ENCODE measurements around the gene ZC3H8.
"Not testable (repeated sequence)": the region's sequence is repeated elsewhere in the genome, so short reads cannot be mapped to it uniquely, and the experiment has no call there.

Gene ZC3H8

GRCh38 chr2:112259509-112260294 lies 4.9 kb upstream of the ZC3H8 start:
- DNase-seq: peak; percentile 73

- DNase-seq: peak; percentile 18
Observed at GRCh38 chr2:112257575-112257974, 2.7 kb upstream of the ZC3H8 start.

- DNase-seq: no peak
Observed at GRCh38 chr2:112256654-112257053, 1.8 kb upstream of the ZC3H8 start.

- no peak for DNase-seq
Observed at GRCh38 chr2:112255875-112256274, 1.0 kb upstream of the ZC3H8 start.

GRCh38 chr2:112253261-112253815 lies 1.5 kb downstream of the ZC3H8 start:
- DNase-seq: no peak

GRCh38 chr2:112251271-112251670 lies 3.6 kb downstream of the ZC3H8 start:
- DNase-seq: no peak

- no peak for DNase-seq
Observed at GRCh38 chr2:112244854-112245253, 10.0 kb downstream of the ZC3H8 start.

- no peak for DNase-seq
Observed at GRCh38 chr2:112243233-112243632, 11.6 kb downstream of the ZC3H8 start.

- DNase-seq: no peak
Observed at GRCh38 chr2:112242384-112242783, 12.5 kb downstream of the ZC3H8 start.

GRCh38 chr2:112239862-112240261 lies 15.0 kb downstream of the ZC3H8 start:
- DNase-seq: no peak

- no peak for DNase-seq
Observed at GRCh38 chr2:112230371-112230770, 24.5 kb downstream of the ZC3H8 start.

GRCh38 chr2:112229348-112229747 lies 25.5 kb downstream of the ZC3H8 start:
- no peak for DNase-seq

GRCh38 chr2:112220831-112221230 lies 34.0 kb downstream of the ZC3H8 start:
- DNase-seq: no peak

- no peak for DNase-seq
Observed at GRCh38 chr2:112220186-112220585, 34.7 kb downstream of the ZC3H8 start.

GRCh38 chr2:112217854-112218253 lies 37.0 kb downstream of the ZC3H8 start:
- no peak for DNase-seq

GRCh38 chr2:112216167-112216566 lies 38.7 kb downstream of the ZC3H8 start:
- peak; percentile 23 for DNase-seq

GRCh38 chr2:112207905-112208304 lies 46.9 kb downstream of the ZC3H8 start:
- not testable (repeated sequence) for DNase-seq

GRCh38 chr2:112204411-112204810 lies 50.4 kb downstream of the ZC3H8 start:
- peak; percentile 3 for DNase-seq

- no peak for DNase-seq
Observed at GRCh38 chr2:112201696-112202430, 53.0 kb downstream of the ZC3H8 start.

GRCh38 chr2:112199188-112199587 lies 55.7 kb downstream of the ZC3H8 start:
- no peak for DNase-seq

GRCh38 chr2:112198780-112199179 lies 56.1 kb downstream of the ZC3H8 start:
- no peak for DNase-seq

- no peak for DNase-seq
Observed at GRCh38 chr2:112197868-112198267, 57.0 kb downstream of the ZC3H8 start.

GRCh38 chr2:112195950-112196349 lies 58.9 kb downstream of the ZC3H8 start:
- no peak for DNase-seq

- no peak for DNase-seq
Observed at GRCh38 chr2:112195167-112195766, 59.6 kb downstream of the ZC3H8 start.
